Measurements from ENCODE around the gene FLNB. TPM values are rescaled to one million over a fixed set of nuclear protein-coding genes. Genes with fewer than 3 reads are reported as not detected.

FLNB gene
- total RNA-seq, 1 donor from 2014 or later, result 32.0 TPM

DNA sequence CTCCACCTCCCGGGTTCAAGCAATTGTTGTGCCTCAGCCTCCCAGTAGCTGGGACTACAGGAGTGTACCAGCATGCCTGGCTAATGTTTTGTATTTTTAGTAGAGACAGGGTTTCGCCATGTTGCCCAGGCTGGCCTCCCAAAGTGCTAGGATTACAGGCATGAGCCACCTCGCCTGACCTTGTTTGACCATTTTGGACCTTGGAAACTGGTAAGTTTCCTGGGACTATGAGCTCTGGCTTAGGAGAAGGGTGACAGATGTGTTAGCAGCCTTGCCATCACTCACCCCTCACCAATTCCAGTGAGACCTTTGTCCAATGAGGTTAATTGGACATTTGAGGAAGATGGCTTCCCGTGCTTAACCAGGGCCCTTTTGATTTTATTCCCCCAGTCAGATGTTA, 182.7 kb downstream of the FLNB start:
- Histone ChIP-seq H2AFZ (replicated peaks) (no peak overlapping the region), H3K36me3 (no peaks in the 10 kb centered on the region), H3K4me3 (no peak overlapping the region), H3K4me2 (no peak overlapping the region), H3K27ac (no peak overlapping the region), H3F3A (ENCODE audit: low read depth) (no peaks in the 10 kb centered on the region), H3K79me2 (ENCODE audit: low read depth) (no peaks in the 10 kb centered on the region), H3K9ac (no peak overlapping the region), H3K9me3 (ENCODE audit: low read depth) (no peaks in the 10 kb centered on the region), H4K20me1 (ENCODE audit: low read depth) (no peaks in the 10 kb centered on the region), H3K4me1 (peaks cover 10% of the 10 kb centered on the region), H3K27me3 (no peaks in the 10 kb centered on the region)
- H3K4me1 Mint-ChIP-seq, result peaks cover 16% of the 10 kb centered on the region
- H3K4me3 Mint-ChIP-seq, result no peak overlapping the region
- H3K9me3 Mint-ChIP-seq, result peaks cover 2% of the 10 kb centered on the region
- TF ChIP-seq EZH2phosphoT487 (IDR thresholded peaks at IDR 0.05) (no peak), EZH2 (IDR thresholded peaks at IDR 0.05) (no peak)
- TF ChIP-seq, protein P1, sequence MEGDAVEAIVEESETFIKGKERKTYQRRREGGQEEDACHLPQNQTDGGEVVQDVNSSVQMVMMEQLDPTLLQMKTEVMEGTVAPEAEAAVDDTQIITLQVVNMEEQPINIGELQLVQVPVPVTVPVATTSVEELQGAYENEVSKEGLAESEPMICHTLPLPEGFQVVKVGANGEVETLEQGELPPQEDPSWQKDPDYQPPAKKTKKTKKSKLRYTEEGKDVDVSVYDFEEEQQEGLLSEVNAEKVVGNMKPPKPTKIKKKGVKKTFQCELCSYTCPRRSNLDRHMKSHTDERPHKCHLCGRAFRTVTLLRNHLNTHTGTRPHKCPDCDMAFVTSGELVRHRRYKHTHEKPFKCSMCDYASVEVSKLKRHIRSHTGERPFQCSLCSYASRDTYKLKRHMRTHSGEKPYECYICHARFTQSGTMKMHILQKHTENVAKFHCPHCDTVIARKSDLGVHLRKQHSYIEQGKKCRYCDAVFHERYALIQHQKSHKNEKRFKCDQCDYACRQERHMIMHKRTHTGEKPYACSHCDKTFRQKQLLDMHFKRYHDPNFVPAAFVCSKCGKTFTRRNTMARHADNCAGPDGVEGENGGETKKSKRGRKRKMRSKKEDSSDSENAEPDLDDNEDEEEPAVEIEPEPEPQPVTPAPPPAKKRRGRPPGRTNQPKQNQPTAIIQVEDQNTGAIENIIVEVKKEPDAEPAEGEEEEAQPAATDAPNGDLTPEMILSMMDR (IDR thresholded peaks at IDR 0.05), result no peak
- no peaks in the 10 kb centered on the region for H3K36me3 Mint-ChIP-seq
- no peak for DNase-seq (ENCODE audit: low spot score)
- no peak overlapping the region for H3K27ac Mint-ChIP-seq
- peaks cover 12% of the 10 kb centered on the region for H3K27me3 Mint-ChIP-seq (ENCODE audit: insufficient read depth, low read depth)

DNA sequence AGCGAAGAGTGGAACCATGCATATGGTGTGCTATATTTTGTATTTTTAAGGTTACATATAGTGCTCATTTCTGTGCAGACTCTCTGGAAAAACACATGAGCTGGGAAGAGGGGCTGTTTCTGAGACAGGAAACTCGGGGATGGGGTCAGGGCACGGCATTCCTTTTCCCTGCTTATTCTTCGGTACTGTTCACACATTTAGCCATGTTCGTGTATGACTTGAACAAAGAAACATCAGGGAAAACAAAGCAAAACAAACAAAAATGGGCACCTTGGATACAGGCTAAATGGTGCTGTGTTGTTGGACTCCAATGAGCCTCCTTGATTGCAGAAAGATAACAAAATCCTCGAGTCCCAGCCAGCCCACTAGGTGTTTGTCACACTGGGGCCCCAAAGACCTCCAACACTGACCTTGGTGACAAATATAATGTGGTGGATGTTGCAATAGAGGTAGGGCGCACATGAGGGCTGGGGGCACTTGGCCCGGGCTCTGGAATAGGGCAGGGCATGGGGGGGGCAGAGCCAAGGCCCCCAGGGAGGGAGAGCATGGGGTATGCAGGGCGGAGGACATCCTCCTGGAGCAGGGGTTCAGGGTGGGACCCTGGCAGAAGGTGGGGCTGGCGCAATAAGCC, 183.3 kb downstream of the FLNB start:
- H3K4me3 Mint-ChIP-seq, result no peak overlapping the region

DNA sequence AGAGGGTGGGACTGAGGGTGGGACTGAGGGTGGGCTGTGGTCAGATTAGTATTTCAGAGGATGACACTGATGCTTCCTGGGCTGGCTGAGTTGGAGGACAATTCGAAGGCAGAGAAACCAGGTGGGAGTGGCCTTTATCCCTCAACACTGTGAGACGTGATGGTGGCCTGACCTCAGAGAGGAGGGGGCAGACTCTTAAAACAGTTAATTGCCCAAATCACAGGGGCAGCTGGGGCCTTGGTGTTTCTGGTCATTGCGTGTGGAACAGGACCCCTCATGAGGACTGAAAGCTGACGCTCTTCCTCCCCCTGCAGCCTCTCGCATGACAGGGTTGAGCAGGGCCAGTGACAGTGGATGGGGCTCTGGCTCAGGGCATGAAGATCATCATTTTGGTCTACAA, 183.8 kb downstream of the FLNB start:
- no peak for DNase-seq (ENCODE audit: low spot score)
- no peaks in the 10 kb centered on the region for H3K36me3 ChIP-seq
- H3K79me2 ChIP-seq (ENCODE audit: low read depth), result no peaks in the 10 kb centered on the region
- H3K27ac ChIP-seq, result no peak overlapping the region
- no peaks in the 10 kb centered on the region for H4K20me1 ChIP-seq (ENCODE audit: low read depth)
- Mint-ChIP-seq H3K4me1 (peaks cover 16% of the 10 kb centered on the region), H3K27ac (no peak overlapping the region), H3K27me3 (ENCODE audit: insufficient read depth, low read depth) (peaks cover 11% of the 10 kb centered on the region), H3K9me3 (peaks cover 2% of the 10 kb centered on the region), H3K4me3 (no peak overlapping the region), H3K36me3 (no peaks in the 10 kb centered on the region)
- no peak overlapping the region for H3K9ac ChIP-seq
- H3K4me1 ChIP-seq, result peaks cover 10% of the 10 kb centered on the region
- H2AFZ ChIP-seq (replicated peaks), result no peak overlapping the region
- no peak overlapping the region for H3K4me2 ChIP-seq
- TF ChIP-seq EZH2 (IDR thresholded peaks at IDR 0.05) (no peak), EZH2phosphoT487 (IDR thresholded peaks at IDR 0.05) (no peak)
- TF ChIP-seq, protein P1 (IDR thresholded peaks at IDR 0.05), result no peak
- no peaks in the 10 kb centered on the region for H3K27me3 ChIP-seq
- no peaks in the 10 kb centered on the region for H3K9me3 ChIP-seq (ENCODE audit: low read depth)
- no peak overlapping the region for H3K4me3 ChIP-seq
- no peaks in the 10 kb centered on the region for H3F3A ChIP-seq (ENCODE audit: low read depth)

More for the DNA sequence above, 183.3 kb downstream of the FLNB start:
- H3K4me2 ChIP-seq, result no peak overlapping the region
- H3K27ac ChIP-seq, result no peak overlapping the region
- H3K4me3 ChIP-seq, result no peak overlapping the region
- H3K27me3 Mint-ChIP-seq (ENCODE audit: insufficient read depth, low read depth), result peaks cover 9% of the 10 kb centered on the region
- no peaks in the 10 kb centered on the region for H3K27me3 ChIP-seq
- DNase-seq (ENCODE audit: low spot score), result no peak
- H3K9ac ChIP-seq, result no peak overlapping the region
- peaks cover 2% of the 10 kb centered on the region for H3K9me3 Mint-ChIP-seq
- peaks cover 16% of the 10 kb centered on the region for H3K4me1 Mint-ChIP-seq
- no peaks in the 10 kb centered on the region for H3K79me2 ChIP-seq (ENCODE audit: low read depth)
- no peaks in the 10 kb centered on the region for H3K9me3 ChIP-seq (ENCODE audit: low read depth)
- no peak for TF ChIP-seq EZH2 (IDR thresholded peaks at IDR 0.05)
- TF ChIP-seq, protein P1 (IDR thresholded peaks at IDR 0.05), result no peak
- no peak for TF ChIP-seq EZH2phosphoT487 (IDR thresholded peaks at IDR 0.05)
- no peaks in the 10 kb centered on the region for H4K20me1 ChIP-seq (ENCODE audit: low read depth)
- H3K4me1 ChIP-seq, result peaks cover 10% of the 10 kb centered on the region
- no peaks in the 10 kb centered on the region for H3F3A ChIP-seq (ENCODE audit: low read depth)
- H3K36me3 Mint-ChIP-seq, result no peaks in the 10 kb centered on the region
- H3K36me3 ChIP-seq, result no peaks in the 10 kb centered on the region
- H2AFZ ChIP-seq (replicated peaks), result no peak overlapping the region
- H3K27ac Mint-ChIP-seq, result no peak overlapping the region
